Adrenal gland (tissue), 12 donors: ENCODE measurements around the gene GMDS. TPM values are rescaled to one million over a fixed set of nuclear protein-coding genes. Genes with fewer than 3 reads are reported as not detected.

ENCODE experiments used
- DNase-seq, 7 donors: peaks; one replicate each; pipeline ENCODE4 v3.0.0-alpha.2; 2019 to 2020
- H3K27ac ChIP-seq, 5 donors: fragments of 200-600 bp; sonication (generic) in 4 of 5; 1 replicate in 3 of 5; 2 replicates in 2 of 5; pipeline versions ENCODE4 v1.5.1 to v1.8.0; 2016 to 2020; ENCODE audit warnings: mild to moderate bottlenecking in 1 of 5
- H3K27me3 ChIP-seq: fragments of 200-600 bp; 2 replicates; pipeline ENCODE4 v1.8.0; 2021
- H3K36me3 ChIP-seq, 2 donors: fragments of 200-600 bp; replicated peaks in 1 of 2; 1 replicate in 1 of 2; 2 replicates in 1 of 2; pipeline versions ENCODE4 v1.5.1 to v1.8.0; 2018 to 2022
- H3K4me1 ChIP-seq, 2 donors: fragments of 200-600 bp; replicated peaks in 1 of 2; 1 replicate in 1 of 2; 2 replicates in 1 of 2; pipeline versions ENCODE4 v1.5.1 to v1.8.0; 2018 to 2021
- H3K4me3 ChIP-seq, 4 donors: fragments of 200-600 bp; sonication (generic) in 3 of 4; one replicate each; pipeline ENCODE4 v1.5.1; 2016 to 2018
- H3K9me3 ChIP-seq, 3 donors: fragments of 200-600 bp; sonication (generic) in 1 of 3; replicated peaks in 1 of 3; 1 replicate in 2 of 3; 2 replicates in 1 of 3; pipeline versions ENCODE4 v1.5.1 to v1.8.0; 2016 to 2021
- POLR2A ChIP-seq, 2 donors: fragments of 450-650 bp; IDR thresholded peaks; one replicate each; pipeline ENCODE4 v1.6.1; 2017; ENCODE audit warnings: antibody characterized with exemption in 2 of 2, mild to moderate bottlenecking in 2 of 2, moderate library complexity in 1 of 2
- WGBS, 4 donors: extraction: QIAGEN DNeasy Blood & Tissue Kit in 2 of 4; methylation state at CpG; one replicate each; pipeline versions ENCODE4 v1.1.5 to v1.1.7; 2013 to 2017; 5-methylcytosine and 5-hydroxymethylcytosine counted together
- intact Hi-C, 2 donors: fragments of 100-400 bp; cut with DNase I; formaldehyde crosslinking; loops; one replicate each; pipeline versions ENCODE4 v1.14.1 to v1.15.0; 2022 to 2023
- polyA plus RNA-seq, 3 donors: library from polyadenylated mRNA; stranded (reverse); fragments of 200-250 nt in 2 of 3; fragments of 350-450 nt in 1 of 3; fragmentation: Illumina TruSeq in 1 of 3; extraction: RNeasy Lipid Tissue Mini Kit (QIAGEN cat#74804) in 1 of 3; gene quantifications; one replicate each; pipeline ENCODE4 v1.2.3, GENCODE V29; 2013 to 2014
- total RNA-seq, 9 donors: library from RNA; depleted of rRNA in 4 of 9; stranded (reverse); fragments of >200 nt in 4 of 9; fragments of 120-200 nt in 1 of 9; fragmentation: NEBNext Ultra II Directional in 1 of 9; extraction: Animal tissue kit (Norgen Biotek cat#: 25700) in 1 of 9; gene quantifications; one replicate each; pipeline versions ENCODE4 v1.1.0 to v1.2.4, GENCODE V29; 2013 to 2023
- TF ChIP-seq, protein P1 (sequence below), 6 experiments: fragments of 450-650 bp in 4 of 6; fragments of 200-600 bp in 2 of 6; sonication (generic) in 1 of 6; IDR thresholded peaks; 1 replicate in 5 of 6; 2 replicates in 1 of 6; pipeline versions ENCODE4 v1.5.1 to v1.8.0; 2016 to 2021; ENCODE audit warnings: antibody characterized with exemption in 6 of 6, mild to moderate bottlenecking in 2 of 6, moderate library complexity in 1 of 6
- donor health status: healthy with polysubstance abuse.
- donor health status: Bipolar disorder and iron deficiency.
- donor health status: DM: yes; HTN: yes; CAD: no.
- donor health status: DM: no; HTN: no; CAD: no.
- donor health status: DM: no; HTN: no; CAD: no.
- donor health status: DM: yes; HTN: yes; CAD: no.

The GMDS gene
- total and polyA plus RNA-seq, 12 donors: 8.5 to 39.2 (median 15.2) TPM

DNA sequence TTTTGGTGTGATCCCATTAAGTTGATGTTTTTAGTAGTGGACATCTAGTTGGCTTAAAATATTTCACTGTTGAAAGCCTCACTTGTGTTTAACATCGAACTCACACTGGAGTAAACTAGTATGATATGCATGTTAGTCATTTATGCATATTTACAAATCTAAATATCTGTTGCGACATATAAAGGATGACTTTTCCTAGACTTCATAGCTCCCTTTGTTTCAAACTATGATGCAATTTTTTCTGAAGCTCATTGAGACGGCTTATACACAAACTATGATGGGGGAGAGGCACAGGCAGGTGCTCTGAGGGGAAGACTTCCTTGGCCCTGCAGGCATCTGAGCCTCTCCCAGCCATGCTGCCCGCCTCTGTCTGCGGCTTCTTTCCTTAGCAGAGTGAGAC lies 647.5 kb downstream of the GMDS start:
- no peak overlapping the region for H3K27ac ChIP-seq
- no peaks in the 10 kb centered on the region for H3K36me3 ChIP-seq
- H3K4me3 ChIP-seq: no peak overlapping the region
- TF ChIP-seq, protein P1, sequence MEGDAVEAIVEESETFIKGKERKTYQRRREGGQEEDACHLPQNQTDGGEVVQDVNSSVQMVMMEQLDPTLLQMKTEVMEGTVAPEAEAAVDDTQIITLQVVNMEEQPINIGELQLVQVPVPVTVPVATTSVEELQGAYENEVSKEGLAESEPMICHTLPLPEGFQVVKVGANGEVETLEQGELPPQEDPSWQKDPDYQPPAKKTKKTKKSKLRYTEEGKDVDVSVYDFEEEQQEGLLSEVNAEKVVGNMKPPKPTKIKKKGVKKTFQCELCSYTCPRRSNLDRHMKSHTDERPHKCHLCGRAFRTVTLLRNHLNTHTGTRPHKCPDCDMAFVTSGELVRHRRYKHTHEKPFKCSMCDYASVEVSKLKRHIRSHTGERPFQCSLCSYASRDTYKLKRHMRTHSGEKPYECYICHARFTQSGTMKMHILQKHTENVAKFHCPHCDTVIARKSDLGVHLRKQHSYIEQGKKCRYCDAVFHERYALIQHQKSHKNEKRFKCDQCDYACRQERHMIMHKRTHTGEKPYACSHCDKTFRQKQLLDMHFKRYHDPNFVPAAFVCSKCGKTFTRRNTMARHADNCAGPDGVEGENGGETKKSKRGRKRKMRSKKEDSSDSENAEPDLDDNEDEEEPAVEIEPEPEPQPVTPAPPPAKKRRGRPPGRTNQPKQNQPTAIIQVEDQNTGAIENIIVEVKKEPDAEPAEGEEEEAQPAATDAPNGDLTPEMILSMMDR (IDR thresholded peaks at IDR 0.05): no peak
- peaks cover 57% of the 10 kb centered on the region for H3K27me3 ChIP-seq
- no peak for DNase-seq
- no peaks in the 10 kb centered on the region for H3K4me1 ChIP-seq
- WGBS, 4 donors: 74 to 90% (median 83%) methylated on average over 5 of the region's 5 CpGs
- intact Hi-C loops: loop anchor here (2.0 to 10.0 kb wide), 6 partner anchors 754 to 1137 kb away; no protein-coding TSS in a partner anchor
- H3K9me3 ChIP-seq: no peaks in the 10 kb centered on the region

DNA sequence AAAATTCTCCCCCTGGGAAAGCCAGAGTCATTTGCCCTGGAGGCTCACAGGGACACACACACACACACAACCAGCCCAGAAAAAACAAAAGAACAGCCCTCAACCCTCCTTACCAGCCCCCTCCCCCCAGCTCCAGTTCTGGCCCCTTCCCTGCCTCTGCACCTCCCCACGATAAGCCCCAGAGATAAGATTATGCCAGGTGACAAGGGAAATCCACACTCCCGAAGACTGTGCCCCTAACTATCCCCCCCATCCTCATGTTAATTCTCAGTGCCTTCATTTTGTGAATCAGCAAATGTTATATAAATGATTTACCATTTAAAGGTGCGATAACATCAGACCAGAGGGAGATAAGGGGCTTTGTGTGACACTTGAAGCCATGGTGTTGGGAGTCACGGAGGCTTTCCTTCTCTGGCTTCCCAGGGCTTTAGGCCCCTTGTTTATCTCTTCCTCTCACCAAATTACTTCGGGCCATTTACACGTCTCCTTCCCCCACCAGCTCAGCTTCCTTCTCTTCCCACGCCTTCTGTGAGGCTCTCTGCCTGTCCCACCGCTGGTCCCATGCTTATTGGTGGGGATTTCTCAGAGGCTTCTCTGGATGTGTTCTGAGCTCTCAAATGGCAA lies 648.2 kb downstream of the GMDS start:
- intact Hi-C loops: loop anchor here (2.0 to 10.0 kb wide), 6 partner anchors 755 to 1138 kb away; no protein-coding TSS in a partner anchor
- H3K4me3 ChIP-seq: no peak overlapping the region
- H3K9me3 ChIP-seq: no peaks in the 10 kb centered on the region
- 72 to 81% (median 74%) methylated on average over 8 of the region's 8 CpGs for WGBS, 4 donors
- H3K4me1 ChIP-seq: no peaks in the 10 kb centered on the region
- peaks cover 55% of the 10 kb centered on the region for H3K27me3 ChIP-seq
- no peaks in the 10 kb centered on the region for H3K36me3 ChIP-seq
- no peak for DNase-seq
- no peak overlapping the region for H3K27ac ChIP-seq
- no peak for TF ChIP-seq POLR2A (IDR thresholded peaks at IDR 0.05)
- TF ChIP-seq, protein P1 (IDR thresholded peaks at IDR 0.05): no peak

DNA sequence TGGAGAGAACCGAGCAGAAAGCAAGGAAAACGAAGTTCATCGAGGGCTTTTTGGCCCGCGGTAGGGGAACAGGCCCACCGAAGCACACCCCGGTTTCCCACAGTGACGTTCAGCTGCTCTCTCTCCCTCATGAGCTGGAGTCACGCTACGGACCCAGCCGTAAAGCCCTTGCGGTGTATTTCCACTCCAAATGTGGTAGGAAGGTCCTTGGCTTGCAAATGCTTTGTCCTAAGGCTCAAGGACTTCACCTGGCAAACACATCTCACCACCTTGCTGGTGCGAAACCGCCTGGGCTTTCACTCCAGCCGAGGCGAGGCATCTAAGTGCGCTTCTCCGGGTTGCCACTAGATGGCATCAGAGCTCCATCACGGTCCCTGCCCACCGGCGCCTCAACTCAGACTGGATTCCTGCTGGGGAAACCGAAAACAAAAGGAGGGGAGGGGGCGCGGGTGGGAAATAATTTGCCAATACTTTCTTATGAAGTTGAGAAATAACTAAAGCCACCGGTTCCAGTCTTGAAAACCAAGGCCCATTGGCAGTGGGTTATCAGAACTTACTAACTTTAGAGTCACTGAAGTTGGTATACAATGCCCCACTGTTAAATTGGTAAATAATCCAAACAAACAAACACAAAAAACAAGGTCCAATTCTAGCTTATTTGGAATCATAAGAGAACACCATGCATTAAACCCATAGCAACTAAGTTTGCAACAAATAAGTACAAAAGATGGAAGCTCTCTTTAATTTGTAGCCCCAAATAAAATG lies 649.1 kb downstream of the GMDS start:
- no peaks in the 10 kb centered on the region for H3K9me3 ChIP-seq
- H3K4me3 ChIP-seq: no peak overlapping the region
- WGBS, 4 donors: 7 to 15% (median 11%) methylated on average over 19 to 25 of the region's 25 CpGs
- H3K4me1 ChIP-seq: no peaks in the 10 kb centered on the region
- peak; percentile 39 to 85 (median 61) for DNase-seq
- H3K36me3 ChIP-seq: no peaks in the 10 kb centered on the region
- no peak for TF ChIP-seq POLR2A (IDR thresholded peaks at IDR 0.05)
- TF ChIP-seq, protein P1 (IDR thresholded peaks at IDR 0.05): peak; percentile 88 to 96 (median 94)
- peaks cover 45% of the 10 kb centered on the region for H3K27me3 ChIP-seq
- intact Hi-C loops: loop anchor here (2.0 to 10.0 kb wide), 6 partner anchors 756 to 1139 kb away; no protein-coding TSS in a partner anchor
- no peak overlapping the region for H3K27ac ChIP-seq

- TF ChIP-seq, protein P1 (IDR thresholded peaks at IDR 0.05): no peak
- TF ChIP-seq POLR2A (IDR thresholded peaks at IDR 0.05): no peak
- Histone ChIP-seq H3K9me3 (no peaks in the 10 kb centered on the region), H3K36me3 (no peaks in the 10 kb centered on the region), H3K27ac (no peak overlapping the region), H3K27me3 (peaks cover 38% of the 10 kb centered on the region), H3K4me3 (no peak overlapping the region), H3K4me1 (no peaks in the 10 kb centered on the region)
- intact Hi-C loops: loop anchor here (2.0 to 10.0 kb wide), 6 partner anchors 757 to 1139 kb away; no protein-coding TSS in a partner anchor
- no peak for DNase-seq
- WGBS, 4 donors: 57 to 66% (median 62%) methylated on average over 15 to 28 of the region's 28 CpGs
These were observed 649.9 kb downstream of the GMDS start for GRCh38 chr6:1595271-1596087.
